WTC11 (cell line): ENCODE results near the gene CDK11B.
"Not testable (repeated sequence)": the region's sequence is repeated elsewhere in the genome, so short reads cannot be mapped to it uniquely, and the experiment has no call there.

Experiments used
- ARID4B ChIP-seq: sonication (generic); formaldehyde crosslinking; IDR thresholded peaks from 2 replicates; pipeline ENCODE4 v1.8.0; 2023; ENCODE audit warnings: missing genetic modification reagents, mild to moderate bottlenecking, borderline replicate concordance
- CREB1 ChIP-seq: sonication (generic); formaldehyde crosslinking; IDR thresholded peaks from 2 replicates; pipeline ENCODE4 v1.8.0; 2023; ENCODE audit warnings: mild to moderate bottlenecking, missing genetic modification reagents
- ESRRA ChIP-seq: sonication (generic); formaldehyde crosslinking; IDR thresholded peaks from 2 replicates; pipeline ENCODE4 v1.8.1; 2022; ENCODE audit warnings: mild to moderate bottlenecking, missing genetic modification reagents, borderline replicate concordance
- GRHL2 ChIP-seq: fragments of 250-450 bp; sonication (Bioruptor Pico); IDR thresholded peaks from 2 replicates; pipeline ENCODE4 v1.8.0; 2022; ENCODE audit warnings: mild to moderate bottlenecking, moderate library complexity; ENCODE audit not compliant: insufficient replicate concordance, severe bottlenecking
- JUN ChIP-seq: sonication (generic); formaldehyde crosslinking; IDR thresholded peaks from 2 replicates; pipeline ENCODE4 v1.8.0; 2023; ENCODE audit warnings: mild to moderate bottlenecking, missing genetic modification reagents
- NFYB ChIP-seq: sonication (generic); formaldehyde crosslinking; conservative IDR thresholded peaks from 2 replicates; pipeline ENCODE4 v1.8.0; 2022; ENCODE audit warnings: low read depth, missing genetic modification reagents
- SP1 ChIP-seq: sonication (generic); formaldehyde crosslinking; conservative IDR thresholded peaks from 2 replicates; pipeline ENCODE4 v1.8.1; 2022; ENCODE audit warnings: missing genetic modification reagents
- TCF7 ChIP-seq: sonication (generic); formaldehyde crosslinking; IDR thresholded peaks from 2 replicates; pipeline ENCODE4 v1.8.0; 2022; ENCODE audit warnings: mild to moderate bottlenecking, low read depth, missing genetic modification reagents, moderate library complexity
- TP53 ChIP-seq: sonication (generic); formaldehyde crosslinking; IDR thresholded peaks from 2 replicates; pipeline ENCODE4 v1.8.1; 2023; ENCODE audit warnings: mild to moderate bottlenecking, missing genetic modification reagents
- ZBTB21 ChIP-seq: sonication (generic); formaldehyde crosslinking; IDR thresholded peaks from 2 replicates; pipeline ENCODE4 v1.8.1; 2023; ENCODE audit warnings: mild to moderate bottlenecking, missing genetic modification reagents, borderline replicate concordance
- ZNF121 ChIP-seq: sonication (generic); formaldehyde crosslinking; IDR thresholded peaks from 2 replicates; pipeline ENCODE4 v1.8.0; 2023; ENCODE audit warnings: missing genetic modification reagents
- TF ChIP-seq, protein P1 (sequence below): fragments of 200-600 bp; IDR thresholded peaks from 2 replicates; pipeline ENCODE4 v1.8.0; 2022; ENCODE audit warnings: antibody characterized with exemption
- TF ChIP-seq, protein P2 (sequence below): sonication (generic); formaldehyde crosslinking; IDR thresholded peaks from 2 replicates; pipeline ENCODE4 v1.8.1; 2023; ENCODE audit warnings: mild to moderate bottlenecking, missing genetic modification reagents, moderate library complexity

GRCh38 chr1:1646326-1646725, 12.5 kb downstream of the CDK11B start:
- not testable (repeated sequence) for TF ChIP-seq ZNF121 (CRISPR knock-in tag); JUN; ZBTB21 (CRISPR knock-in tag); TP53 (CRISPR knock-in tag); GRHL2; SP1; NFYB (CRISPR knock-in tag); ESRRA (CRISPR knock-in tag); CREB1; ARID4B (CRISPR knock-in tag); TCF7
- TF ChIP-seq, protein P1, sequence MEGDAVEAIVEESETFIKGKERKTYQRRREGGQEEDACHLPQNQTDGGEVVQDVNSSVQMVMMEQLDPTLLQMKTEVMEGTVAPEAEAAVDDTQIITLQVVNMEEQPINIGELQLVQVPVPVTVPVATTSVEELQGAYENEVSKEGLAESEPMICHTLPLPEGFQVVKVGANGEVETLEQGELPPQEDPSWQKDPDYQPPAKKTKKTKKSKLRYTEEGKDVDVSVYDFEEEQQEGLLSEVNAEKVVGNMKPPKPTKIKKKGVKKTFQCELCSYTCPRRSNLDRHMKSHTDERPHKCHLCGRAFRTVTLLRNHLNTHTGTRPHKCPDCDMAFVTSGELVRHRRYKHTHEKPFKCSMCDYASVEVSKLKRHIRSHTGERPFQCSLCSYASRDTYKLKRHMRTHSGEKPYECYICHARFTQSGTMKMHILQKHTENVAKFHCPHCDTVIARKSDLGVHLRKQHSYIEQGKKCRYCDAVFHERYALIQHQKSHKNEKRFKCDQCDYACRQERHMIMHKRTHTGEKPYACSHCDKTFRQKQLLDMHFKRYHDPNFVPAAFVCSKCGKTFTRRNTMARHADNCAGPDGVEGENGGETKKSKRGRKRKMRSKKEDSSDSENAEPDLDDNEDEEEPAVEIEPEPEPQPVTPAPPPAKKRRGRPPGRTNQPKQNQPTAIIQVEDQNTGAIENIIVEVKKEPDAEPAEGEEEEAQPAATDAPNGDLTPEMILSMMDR: not testable (repeated sequence)
- TF ChIP-seq, protein P2, sequence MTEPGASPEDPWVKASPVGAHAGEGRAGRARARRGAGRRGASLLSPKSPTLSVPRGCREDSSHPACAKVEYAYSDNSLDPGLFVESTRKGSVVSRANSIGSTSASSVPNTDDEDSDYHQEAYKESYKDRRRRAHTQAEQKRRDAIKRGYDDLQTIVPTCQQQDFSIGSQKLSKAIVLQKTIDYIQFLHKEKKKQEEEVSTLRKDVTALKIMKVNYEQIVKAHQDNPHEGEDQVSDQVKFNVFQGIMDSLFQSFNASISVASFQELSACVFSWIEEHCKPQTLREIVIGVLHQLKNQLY (CRISPR knock-in tag): not testable (repeated sequence)
